ENCODE data around the gene CSTPP1.
"Not testable (repeated sequence)": the region's sequence is repeated elsewhere in the genome, so short reads cannot be mapped to it uniquely, and the experiment has no call there.

CSTPP1 gene

GRCh38 chr11:46952553-46952952 is 16.0 kb downstream of the CSTPP1 start:
- DNase-seq (ENCODE audit: low read depth, low spot score), result no peak

DNA sequence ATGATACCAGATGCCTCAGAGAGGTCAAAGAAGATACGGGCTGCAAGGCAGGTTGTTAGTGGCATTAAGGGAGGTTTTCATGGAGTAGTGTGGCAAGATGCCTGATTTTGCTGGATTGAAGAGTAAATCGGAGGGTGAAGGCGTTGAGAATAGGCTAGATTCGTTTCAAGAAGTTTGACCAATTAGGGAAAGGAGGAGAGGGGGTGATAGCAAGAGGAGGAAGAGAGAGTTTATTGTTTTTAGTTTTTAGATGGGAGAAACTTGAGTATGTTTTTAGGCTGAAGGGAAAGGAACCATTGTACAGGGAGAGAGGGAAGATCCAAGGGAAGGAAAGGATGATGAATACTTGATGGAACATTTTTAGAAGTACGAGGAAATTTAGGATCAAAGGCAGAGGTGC is 16.5 kb downstream of the CSTPP1 start:
- DNase-seq (ENCODE audit: low read depth, low spot score), result no peak

- no peak for DNase-seq (ENCODE audit: low read depth, low spot score)
Measured at GRCh38 chr11:46958777-46959176, 22.2 kb downstream of the CSTPP1 start.

- no peak for DNase-seq (ENCODE audit: low read depth, low spot score)
Measured at GRCh38 chr11:46961041-46961440, 24.5 kb downstream of the CSTPP1 start.

GRCh38 chr11:46961886-46962285 is 25.3 kb downstream of the CSTPP1 start:
- not testable (repeated sequence) for DNase-seq (ENCODE audit: low read depth, low spot score)

GRCh38 chr11:46963844-46964243 is 27.3 kb downstream of the CSTPP1 start:
- DNase-seq (ENCODE audit: low read depth, low spot score), result no peak

GRCh38 chr11:46966773-46967172 is 30.2 kb downstream of the CSTPP1 start:
- DNase-seq (ENCODE audit: low read depth, low spot score), result no peak

DNA sequence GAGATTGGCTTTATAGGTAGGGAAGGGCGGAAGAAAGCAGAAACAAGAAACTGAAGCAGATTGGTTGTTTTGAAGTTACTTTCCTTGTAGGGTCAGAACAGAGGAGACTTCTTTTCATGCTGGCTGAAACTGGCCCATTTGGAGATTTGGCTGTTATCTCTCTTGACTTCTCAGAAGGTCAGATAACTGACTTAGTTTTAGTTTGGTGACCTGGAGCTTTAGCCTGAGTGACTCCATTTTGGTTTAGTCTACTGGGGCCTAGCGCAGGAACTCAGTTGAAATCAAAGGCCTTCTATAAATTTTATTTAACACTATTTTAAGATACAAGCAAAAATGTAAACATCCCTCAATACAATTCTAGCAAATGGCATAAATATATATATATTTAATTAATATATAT is 31.4 kb downstream of the CSTPP1 start:
- no peak for DNase-seq (ENCODE audit: low read depth, low spot score)

DNA sequence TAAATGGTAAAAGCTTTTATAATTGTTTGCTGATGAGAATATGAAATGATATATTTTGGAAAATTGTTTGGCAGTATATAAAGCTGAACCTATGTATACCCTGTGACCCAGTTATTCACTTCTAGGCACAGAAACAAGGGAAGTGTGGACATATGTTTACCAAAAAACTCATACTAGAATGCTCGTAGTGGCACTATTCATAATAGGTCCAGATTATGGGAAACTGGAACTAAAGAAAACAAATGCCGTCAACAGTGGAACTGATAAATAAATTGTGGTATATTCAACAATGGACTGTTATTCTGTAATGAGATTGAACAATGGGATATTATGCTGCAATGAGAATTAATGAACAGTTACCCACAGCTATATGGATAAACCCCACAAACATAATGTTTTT is 32.8 kb downstream of the CSTPP1 start:
- no peak for DNase-seq (ENCODE audit: low read depth, low spot score)

GRCh38 chr11:46970913-46971625 is 34.5 kb downstream of the CSTPP1 start:
- no peak for DNase-seq (ENCODE audit: low read depth, low spot score)

- DNase-seq (ENCODE audit: low read depth, low spot score), result no peak
Measured at GRCh38 chr11:46972343-46972742, 35.8 kb downstream of the CSTPP1 start.

GRCh38 chr11:46972821-46973220 is 36.3 kb downstream of the CSTPP1 start:
- DNase-seq (ENCODE audit: low read depth, low spot score), result no peak

GRCh38 chr11:46976182-46976854 is 39.8 kb downstream of the CSTPP1 start:
- no peak for DNase-seq (ENCODE audit: low read depth, low spot score)

DNA sequence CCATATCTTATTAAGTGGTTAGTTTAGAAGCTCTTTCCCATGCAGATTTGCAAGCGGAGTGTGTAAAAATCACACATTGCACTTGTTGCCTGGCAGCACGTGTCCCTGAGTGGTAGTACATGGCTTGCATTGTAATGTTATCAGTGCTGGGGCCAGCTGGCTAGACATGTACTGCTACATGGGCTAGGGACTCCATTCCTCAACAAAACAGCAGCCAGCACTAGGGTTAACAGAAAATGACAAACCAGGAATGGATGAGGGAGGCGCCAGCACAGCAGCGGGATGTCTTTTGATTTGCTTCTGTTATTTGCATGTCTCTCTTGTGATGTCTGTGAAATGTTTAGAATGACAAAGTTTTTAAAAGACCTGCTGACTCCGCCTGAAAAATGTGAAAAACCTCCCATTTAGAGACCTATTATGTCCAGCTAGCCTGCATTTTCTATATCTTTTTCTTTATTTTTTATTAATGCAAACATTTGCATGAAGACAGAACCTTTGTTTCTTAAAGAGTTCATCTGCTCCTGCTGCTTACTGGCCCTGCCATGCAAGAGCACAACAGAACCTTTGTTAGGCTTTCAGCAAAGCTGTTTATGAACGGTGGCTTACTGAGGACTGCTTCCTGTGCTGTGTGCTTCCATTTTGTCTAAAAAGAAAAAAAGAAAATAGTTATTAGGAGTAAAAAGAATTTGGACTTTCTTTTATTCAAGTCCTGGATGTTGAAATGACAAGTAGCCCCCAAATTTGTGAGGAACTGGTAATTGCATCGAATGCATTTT is 40.7 kb downstream of the CSTPP1 start:
- no peak for DNase-seq (ENCODE audit: low read depth, low spot score)

GRCh38 chr11:46978005-46978491 is 41.5 kb downstream of the CSTPP1 start:
- DNase-seq (ENCODE audit: low read depth, low spot score), result no peak

DNA sequence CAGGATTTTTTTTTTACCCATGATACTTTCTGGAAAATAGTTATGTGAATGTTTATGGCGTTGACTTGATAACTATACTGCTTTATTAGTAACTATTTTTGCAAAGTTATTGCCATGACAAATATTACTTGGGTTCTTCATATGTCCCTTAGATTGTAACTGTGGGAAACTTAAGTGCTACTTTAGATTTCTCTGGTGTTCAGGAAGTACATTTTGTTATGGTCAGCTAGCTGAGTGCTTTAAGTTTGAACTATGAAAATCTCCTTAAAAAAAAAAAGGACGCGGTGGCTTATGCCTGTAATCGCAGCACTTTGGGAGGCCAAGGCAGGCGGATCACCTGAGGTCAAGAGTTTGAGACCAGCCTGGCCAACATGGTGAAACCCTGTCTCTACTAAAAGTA is 42.8 kb downstream of the CSTPP1 start:
- no peak for DNase-seq (ENCODE audit: low read depth, low spot score)

- no peak for DNase-seq (ENCODE audit: low read depth, low spot score)
Measured at GRCh38 chr11:46981436-46981835, 44.9 kb downstream of the CSTPP1 start.

- DNase-seq (ENCODE audit: low read depth, low spot score), result no peak
Measured at GRCh38 chr11:46982797-46983452, 46.4 kb downstream of the CSTPP1 start.

GRCh38 chr11:46983598-46983997 is 47.0 kb downstream of the CSTPP1 start:
- DNase-seq (ENCODE audit: low read depth, low spot score), result no peak

GRCh38 chr11:46984548-46984947 is 48.0 kb downstream of the CSTPP1 start:
- DNase-seq (ENCODE audit: low read depth, low spot score), result no peak

DNA sequence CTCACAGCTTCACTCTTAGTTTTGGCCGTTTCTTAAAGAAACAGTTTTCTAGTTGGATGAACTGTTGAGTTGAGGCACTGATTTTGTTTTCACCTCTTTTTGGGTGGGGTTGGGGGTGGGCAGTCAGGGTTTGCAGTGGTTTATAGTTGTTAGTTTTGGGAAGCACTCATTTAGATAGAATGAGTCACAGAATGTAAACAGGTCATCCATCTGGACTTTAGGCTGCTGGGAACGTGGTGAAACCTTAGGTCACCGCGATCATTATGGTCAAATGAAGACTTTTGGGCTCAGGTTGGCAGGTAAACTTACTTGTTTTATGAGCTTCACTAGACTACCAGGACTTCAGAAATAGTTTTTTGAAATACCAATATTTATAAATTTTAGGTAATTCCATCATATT is 48.4 kb downstream of the CSTPP1 start:
- DNase-seq (ENCODE audit: low read depth, low spot score), result no peak

- DNase-seq (ENCODE audit: low read depth, low spot score), result no peak
Measured at GRCh38 chr11:46987183-46987582, 50.6 kb downstream of the CSTPP1 start.

All from activated naive CD8-positive, alpha-beta T cell treated with anti-CD3 and anti-CD28 coated beads, Interleukin-2, amount 50 U/mL, for 16 hours (primary cell).